GM19193 (cell line): Measurements from ENCODE around the gene OPA1.

ENCODE experiments used
- POLR2A ChIP-seq: IDR thresholded peaks from 4 replicates; pipeline ENCODE4 v1.6.1; 2011; ENCODE audit not compliant: insufficient read depth, insufficient read length; ENCODE audit errors: extremely low read depth

The OPA1 gene

DNA sequence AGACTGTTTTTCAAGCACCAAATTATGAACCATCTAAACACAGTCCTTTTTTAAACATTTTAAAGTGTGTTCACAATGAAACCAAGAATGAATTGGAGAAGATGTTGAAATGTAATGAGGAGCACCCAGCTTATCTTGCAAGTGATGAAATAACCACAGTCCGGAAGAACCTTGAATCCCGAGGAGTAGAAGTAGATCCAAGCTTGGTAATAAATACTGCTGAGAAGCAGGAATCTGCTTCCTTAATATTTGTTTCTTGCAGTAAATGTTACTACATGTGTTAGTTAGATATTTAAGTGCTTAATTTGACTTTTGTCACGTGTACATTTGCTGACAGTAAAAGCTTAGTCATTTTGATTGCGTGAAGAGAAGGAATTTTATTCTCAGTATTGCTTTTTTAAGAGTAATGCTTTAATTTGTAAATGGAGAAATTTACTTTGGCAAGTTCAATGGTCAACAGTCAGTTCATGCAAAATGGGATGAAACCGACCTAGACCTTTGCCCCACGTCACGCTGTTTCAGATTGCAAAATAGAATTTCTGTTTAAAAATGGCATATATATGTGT, 69.8 kb downstream of the OPA1 start:
- no peak for TF ChIP-seq POLR2A

DNA sequence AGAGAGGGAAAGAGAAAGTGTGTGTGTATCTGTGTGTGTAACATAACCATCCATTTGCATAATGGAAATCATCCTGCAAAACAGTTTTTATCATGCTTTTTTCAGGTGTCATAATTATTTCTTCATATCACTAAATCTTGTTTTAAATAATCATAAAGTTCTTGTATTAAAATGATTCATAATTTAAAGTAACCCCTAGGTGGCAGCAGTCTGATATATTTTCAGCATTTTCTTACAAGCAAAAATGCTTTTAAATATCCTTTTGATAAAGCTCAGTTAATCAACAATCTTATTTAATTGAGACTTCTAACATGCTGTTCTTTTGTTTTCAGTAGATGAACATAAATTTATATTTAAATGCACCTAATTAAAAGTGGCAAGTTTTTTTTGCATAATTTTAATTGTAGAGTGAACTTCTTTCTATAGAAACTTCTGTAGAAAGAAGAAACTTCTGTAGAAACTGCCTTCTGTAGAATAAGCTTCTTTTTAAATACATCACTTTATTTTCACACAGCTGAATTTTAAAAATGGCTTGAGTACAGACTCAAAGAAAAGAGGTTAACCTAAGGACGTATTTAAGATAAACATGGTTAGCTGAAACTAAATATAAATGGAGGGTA, 72.5 kb downstream of the OPA1 start:
- TF ChIP-seq POLR2A, result no peak

DNA sequence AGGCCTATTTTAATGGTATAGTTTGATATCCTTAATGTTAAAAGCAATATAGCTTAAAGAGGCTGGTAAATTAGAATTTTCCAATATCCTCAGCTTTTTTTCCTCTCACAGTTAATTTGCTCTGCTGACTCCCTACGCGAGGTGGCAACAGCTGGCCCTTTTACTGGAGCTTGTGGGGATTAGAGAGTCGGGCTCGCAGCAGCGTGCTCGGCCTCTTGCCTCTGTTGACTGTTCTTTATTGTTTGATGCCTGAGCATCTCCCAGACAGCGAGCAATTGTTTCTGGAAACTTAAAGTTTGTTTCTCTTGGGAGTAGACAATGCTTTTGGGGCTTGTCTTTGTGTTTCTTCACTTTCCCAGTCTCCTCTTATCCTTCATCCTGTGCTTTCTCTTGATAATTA, 80.8 kb downstream of the OPA1 start:
- no peak for TF ChIP-seq POLR2A

DNA sequence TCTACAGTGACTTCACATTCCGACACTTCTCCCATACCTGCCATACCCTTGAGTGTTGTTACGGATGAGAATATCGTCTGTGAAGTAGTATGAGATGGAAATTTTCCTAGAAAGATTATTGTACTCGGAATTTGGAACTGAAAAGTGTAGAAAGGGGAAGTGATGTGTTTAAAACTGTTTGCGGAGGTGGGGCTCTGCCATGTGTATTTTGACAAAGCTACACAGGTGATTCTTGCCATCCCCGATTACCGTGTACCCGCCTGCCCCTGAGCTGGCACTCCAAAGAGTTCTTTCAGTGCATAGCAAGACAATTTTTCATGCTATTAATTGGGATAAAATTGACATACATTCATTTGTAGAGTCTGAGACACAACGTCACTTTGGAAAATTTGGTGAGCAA, 81.7 kb downstream of the OPA1 start:
- TF ChIP-seq POLR2A, result no peak

DNA sequence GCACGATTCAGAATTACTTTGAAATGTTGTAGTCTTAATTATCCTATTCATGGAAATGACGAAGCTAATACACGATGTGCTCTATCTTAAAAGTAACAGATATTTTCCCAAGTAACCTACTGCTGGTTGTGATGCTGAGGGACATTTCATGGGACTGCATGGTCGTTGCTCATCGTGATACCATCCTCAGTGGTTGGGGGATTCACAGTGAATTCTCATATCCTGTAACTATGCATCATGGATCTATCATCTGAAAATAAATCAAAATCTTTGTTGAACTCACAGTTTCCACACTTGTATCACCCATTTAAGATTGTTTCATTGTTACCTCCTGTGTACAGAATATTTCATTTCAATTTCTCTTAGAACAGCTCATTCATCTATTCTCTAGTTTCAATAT, 84.7 kb downstream of the OPA1 start:
- no peak for TF ChIP-seq POLR2A

DNA sequence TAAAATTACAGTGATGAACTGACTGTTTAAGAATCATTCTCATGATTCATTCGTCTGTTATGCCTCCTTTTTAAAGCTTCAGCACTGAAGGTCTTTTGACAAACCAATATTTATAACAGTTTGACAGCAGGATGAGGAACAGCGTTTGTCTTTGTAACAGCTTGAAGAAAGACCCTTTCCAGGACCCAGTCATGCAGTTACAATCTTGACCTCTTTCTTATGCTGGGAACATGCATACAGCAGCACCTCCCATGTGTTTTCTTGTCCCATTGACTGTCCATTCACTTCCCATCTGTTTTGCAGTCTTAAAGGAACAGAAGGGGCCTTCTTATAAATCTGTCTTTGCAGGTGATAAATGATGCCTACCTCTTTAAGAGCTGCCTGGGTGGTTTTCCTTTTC, 87.2 kb downstream of the OPA1 start:
- no peak for TF ChIP-seq POLR2A

DNA sequence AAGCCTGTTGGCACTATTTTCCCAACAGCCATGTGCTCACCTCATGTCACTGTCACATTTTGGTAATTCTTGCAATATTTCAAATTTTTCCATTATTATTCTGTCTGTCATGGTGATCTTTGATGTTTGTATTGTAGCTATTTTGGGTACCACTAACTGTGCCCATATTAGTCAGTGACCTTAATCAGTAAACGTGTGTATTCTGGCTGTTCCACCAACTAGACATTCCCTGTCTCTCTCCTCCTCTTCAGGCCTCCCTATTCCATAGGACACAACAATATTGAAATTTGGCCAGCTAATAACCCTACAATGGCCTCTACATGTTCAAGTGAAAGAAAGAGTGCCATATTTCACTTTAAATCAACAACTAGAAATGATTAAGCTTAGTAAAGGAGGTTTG, 88.6 kb downstream of the OPA1 start:
- TF ChIP-seq POLR2A, result no peak

DNA sequence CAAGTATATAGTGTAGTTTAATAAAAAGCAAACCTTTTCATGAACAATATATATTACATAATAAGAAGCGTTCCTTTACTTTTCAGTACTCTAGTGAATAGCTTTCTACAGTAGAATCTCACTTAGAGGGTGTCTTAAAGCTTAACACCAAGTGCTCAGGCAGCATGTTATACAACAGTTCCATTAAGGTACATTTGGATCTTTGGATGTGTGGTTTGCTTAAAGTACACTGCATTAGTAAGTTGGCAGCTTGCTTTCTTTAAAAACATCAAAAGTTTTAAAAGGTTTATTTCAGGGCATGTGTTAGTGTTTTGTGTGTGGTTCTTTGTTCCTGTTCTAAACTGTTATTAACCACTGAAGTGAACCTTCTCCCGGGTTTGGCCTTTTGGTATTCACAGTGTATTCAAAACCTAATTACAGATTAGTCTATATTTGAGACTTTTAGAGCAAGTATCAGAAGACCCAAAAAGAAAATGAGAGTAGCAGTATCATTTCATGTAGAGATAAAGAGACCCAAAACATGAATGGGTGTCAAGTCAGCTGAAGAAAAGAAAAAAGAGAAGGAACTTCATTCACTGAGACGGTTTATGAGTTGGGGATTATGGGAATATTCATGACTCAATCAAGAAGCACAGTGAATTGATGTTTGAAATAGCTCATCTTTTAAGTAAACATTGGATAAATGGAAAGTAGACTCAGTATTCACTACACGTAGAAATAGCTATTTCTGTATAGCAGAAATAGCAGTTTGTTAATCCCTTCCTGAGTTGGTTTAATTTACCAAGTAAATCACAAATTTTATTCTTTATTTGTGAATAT, 93.9 kb downstream of the OPA1 start:
- TF ChIP-seq POLR2A, result no peak

DNA sequence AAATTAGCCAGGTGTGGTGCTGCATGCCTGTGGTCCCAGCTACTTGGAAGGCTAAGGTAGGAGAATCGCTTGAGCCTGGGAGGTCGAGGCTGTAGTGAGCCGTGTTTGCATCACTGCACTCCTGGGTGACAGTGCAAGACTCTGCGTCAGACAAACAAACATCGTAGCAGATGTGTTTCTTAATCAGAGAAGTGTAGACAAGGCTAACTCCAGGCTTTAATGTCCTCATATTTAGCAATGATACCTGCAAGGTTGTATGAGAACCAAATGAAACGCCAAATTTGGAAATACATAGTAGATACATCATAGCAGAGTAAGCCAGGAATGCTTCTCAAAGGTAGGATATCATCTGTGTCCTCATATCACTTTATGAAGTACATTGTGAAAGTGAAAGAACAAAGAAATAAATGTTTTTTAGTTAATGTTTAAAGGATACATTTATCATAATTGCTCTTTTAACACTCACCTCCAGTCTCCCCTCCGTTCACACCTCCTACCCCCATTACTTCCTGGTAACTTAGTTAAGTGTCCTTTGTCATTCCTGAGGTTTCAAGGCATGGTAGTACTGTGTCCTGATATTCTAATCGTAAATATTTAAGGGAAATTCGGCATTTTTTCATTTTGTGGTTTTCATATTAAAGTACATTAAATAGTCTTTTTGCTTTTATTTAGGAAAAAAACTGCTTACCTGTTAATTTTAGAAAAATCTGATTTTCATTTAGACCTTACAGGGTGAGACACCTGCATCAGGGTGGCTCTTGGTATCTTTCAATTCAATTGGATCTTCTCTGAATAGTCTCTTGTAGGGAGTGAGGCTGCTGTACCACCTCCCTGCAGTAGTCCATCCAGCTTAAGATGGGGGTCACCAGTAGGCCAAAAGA, 96.1 kb downstream of the OPA1 start:
- TF ChIP-seq POLR2A, result no peak

DNA sequence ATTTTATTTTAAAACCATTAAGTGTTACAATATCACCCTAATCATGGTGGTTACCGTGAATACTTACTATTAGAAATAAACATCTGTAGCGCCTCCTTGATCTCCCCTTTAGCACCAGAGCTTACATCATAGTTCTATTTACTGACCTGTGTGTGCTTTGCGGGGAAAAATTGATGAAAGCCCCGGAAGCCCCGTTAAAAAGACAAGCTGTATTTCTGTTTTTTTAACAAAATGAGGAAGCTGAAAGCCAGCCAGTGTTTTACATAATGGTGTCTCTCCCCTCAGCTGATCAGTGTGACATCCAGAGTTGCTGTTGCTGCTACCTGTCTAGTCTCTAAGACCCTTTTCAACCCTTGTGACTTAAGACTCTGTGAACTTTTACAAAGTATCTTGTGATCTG, 100.8 kb downstream of the OPA1 start:
- TF ChIP-seq POLR2A, result no peak

DNA sequence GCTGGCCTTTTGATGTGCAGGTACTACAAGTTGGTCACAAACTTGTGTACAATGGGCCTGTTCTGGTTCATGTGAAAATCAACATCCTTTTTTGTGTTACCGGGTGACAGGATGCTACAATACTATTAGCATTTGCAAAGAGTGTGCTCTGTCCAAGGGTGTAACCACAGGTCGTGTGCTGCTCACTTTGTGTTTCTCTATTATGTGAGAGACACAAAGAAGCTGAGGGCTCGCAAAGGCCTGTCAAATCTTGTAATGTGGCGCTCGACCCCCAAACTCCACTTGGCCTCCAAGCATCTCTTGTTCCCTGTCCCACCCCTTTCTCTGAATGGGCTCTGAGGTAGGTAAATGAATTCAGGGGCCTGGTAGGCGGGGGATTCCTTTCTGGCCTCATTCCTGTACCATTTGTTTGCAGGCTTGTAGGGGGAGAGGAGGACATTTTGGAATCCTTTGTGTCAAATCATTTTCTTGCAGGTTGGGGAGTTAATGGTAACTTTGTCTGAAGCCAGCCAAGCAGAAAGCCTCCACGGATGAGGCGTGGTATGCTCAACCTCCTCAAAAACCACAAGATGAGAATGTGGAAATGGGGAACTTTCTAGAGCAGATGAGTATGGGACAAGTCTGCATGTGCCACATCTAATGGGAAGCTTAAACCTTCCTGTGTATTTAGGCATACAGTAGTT, 109.1 kb downstream of the OPA1 start:
- no peak for TF ChIP-seq POLR2A

DNA sequence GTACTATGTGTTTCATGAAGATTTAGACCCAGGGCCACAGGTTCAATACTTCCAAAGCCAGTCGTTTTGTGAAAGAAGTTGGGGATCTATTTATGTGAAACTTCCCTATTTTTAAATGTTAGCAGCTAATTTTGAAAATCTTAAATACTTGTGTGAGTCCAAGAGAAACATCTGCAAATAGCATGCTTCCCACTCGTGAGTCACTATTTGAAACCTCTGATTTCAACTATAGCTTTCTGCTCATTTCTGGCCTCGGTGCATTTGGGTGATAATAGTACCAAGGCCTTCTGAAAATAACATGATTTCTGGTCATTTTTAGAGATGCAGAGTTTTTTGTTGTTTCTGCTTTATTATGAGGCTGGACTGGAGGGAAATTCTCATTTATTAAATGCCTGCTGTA, 110.0 kb downstream of the OPA1 start:
- TF ChIP-seq POLR2A, result no peak

DNA sequence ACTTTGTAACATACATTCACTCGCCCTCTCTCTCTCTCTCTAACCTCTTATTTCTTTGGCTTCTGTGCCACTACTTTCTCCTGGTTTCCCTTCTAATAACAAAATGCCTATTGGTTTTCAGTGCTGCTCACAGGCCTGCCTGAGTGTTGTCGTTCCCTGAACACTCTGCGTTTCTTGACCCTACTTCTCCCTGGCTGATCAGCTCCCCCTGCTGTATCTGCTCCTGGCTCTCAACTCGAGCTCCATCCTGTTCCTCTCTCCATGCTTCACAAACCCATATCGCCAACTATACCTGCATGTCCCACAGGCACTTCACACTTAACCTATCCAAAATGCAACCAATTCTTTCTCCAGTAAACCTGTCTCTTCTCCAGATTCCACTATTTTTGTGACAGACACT, 111.4 kb downstream of the OPA1 start:
- TF ChIP-seq POLR2A, result no peak

DNA sequence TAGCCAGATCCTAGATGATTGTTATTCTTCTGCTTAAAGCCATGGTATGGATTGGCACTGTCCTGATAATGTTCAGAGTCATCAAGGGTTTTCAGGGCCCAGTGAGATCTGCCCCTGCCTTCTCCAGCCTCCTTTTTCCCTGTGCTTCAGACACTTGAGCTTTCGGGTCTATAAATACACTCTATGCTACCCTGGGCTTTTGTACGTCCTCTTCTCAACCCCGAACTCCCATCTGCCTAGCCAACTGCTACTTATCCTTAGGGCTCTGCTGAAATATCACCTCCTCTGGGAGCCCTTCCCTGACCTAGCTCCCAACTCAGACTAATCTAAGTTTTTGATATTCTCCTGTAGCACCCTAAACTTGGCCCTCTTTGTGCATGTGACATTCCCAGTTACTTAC, 115.3 kb downstream of the OPA1 start:
- TF ChIP-seq POLR2A, result no peak
